Upper lobe of right lung (tissue), 1 donor: ENCODE results near the gene CAPS. TPM values are rescaled to one million over a fixed set of nuclear protein-coding genes. Genes with fewer than 3 reads are reported as not detected.

Experiments used
- ATAC-seq: fragments of 200-7000 bp; cut with Tn5 transposase; one replicate; pipeline ENCODE4 v1.9.1; 2020; ENCODE audit warnings: mild to moderate bottlenecking, moderate library complexity
- DNase-seq: peaks from one replicate; pipeline ENCODE4 v3.0.0-alpha.2; 2020
- H3K27ac ChIP-seq: fragments of 200-600 bp; one replicate; pipeline ENCODE4 v1.8.0; 2022
- H3K27me3 ChIP-seq: fragments of 200-600 bp; one replicate; pipeline ENCODE4 v1.8.0; 2022; ENCODE audit warnings: mild to moderate bottlenecking
- H3K36me3 ChIP-seq: fragments of 200-600 bp; one replicate; pipeline ENCODE4 v1.8.0; 2022
- H3K4me1 ChIP-seq: fragments of 200-600 bp; one replicate; pipeline ENCODE4 v1.8.0; 2022
- H3K4me3 ChIP-seq: fragments of 200-600 bp; one replicate; pipeline ENCODE4 v1.8.0; 2022; ENCODE audit warnings: mild to moderate bottlenecking
- H3K9me3 ChIP-seq: fragments of 200-600 bp; one replicate; pipeline ENCODE4 v1.8.0; 2022
- CTCF ChIP-seq: fragments of 200-600 bp; IDR thresholded peaks from one replicate; pipeline ENCODE4 v1.8.0; 2022; ENCODE audit warnings: antibody characterized with exemption
- intact Hi-C: fragments of 100-400 bp; cut with DNase I; formaldehyde crosslinking; loops from one replicate; pipeline ENCODE4 v1.11.0; 2022
- total RNA-seq: library from RNA; stranded (reverse); fragmentation: NEBNext Ultra II Directional; extraction: Animal tissue kit (Norgen Biotek cat#: 25700); gene quantifications from one replicate; pipeline ENCODE4 v1.2.1, GENCODE V29; 2021
- donor health status: DM: no; HTN: yes; CAD: no; lungs with severe emphysema.

Gene CAPS
- total RNA-seq, 1 donor from 2014 or later: 12.5 TPM

- Histone ChIP-seq H3K4me3 (no peak overlapping the region), H3K4me1 (no peaks in the 10 kb centered on the region), H3K36me3 (peaks cover 79% of the 10 kb centered on the region), H3K9me3 (no peaks in the 10 kb centered on the region), H3K27ac (no peak overlapping the region), H3K27me3 (no peaks in the 10 kb centered on the region)
- DNase-seq (no peak), ATAC-seq (no peak)
- intact Hi-C loops: no loop called here
- no peak for TF ChIP-seq CTCF
Measured at GRCh38 chr19:5918463-5919079, 4.5 kb downstream of the CAPS start.

- Histone ChIP-seq H3K27me3 (no peaks in the 10 kb centered on the region), H3K36me3 (peaks cover 100% of the 10 kb centered on the region), H3K9me3 (no peaks in the 10 kb centered on the region), H3K4me3 (no peak overlapping the region), H3K4me1 (no peaks in the 10 kb centered on the region), H3K27ac (no peak overlapping the region)
- no peak for TF ChIP-seq CTCF
- intact Hi-C loops: no loop called here
- ATAC-seq (no peak), DNase-seq (no peak)
Measured at GRCh38 chr19:5921516-5922160, 7.6 kb downstream of the CAPS start.

- Histone ChIP-seq H3K27me3 (no peaks in the 10 kb centered on the region), H3K9me3 (no peaks in the 10 kb centered on the region), H3K4me3 (no peak overlapping the region), H3K27ac (no peak overlapping the region), H3K4me1 (no peaks in the 10 kb centered on the region), H3K36me3 (peaks cover 100% of the 10 kb centered on the region)
- TF ChIP-seq CTCF: no peak
- DNase-seq (no peak), ATAC-seq (no peak)
- intact Hi-C loops: no loop called here
Measured at GRCh38 chr19:5922161-5922545, 8.1 kb downstream of the CAPS start.

- ATAC-seq (no peak), DNase-seq (no peak)
- no peaks in the 10 kb centered on the region for H3K9me3 ChIP-seq
- intact Hi-C loops: no loop called here
- no peak overlapping the region for H3K27ac ChIP-seq
- H3K4me3 ChIP-seq: no peak overlapping the region
- no peak for TF ChIP-seq CTCF
- no peaks in the 10 kb centered on the region for H3K27me3 ChIP-seq
- no peaks in the 10 kb centered on the region for H3K4me1 ChIP-seq
- peaks cover 100% of the 10 kb centered on the region for H3K36me3 ChIP-seq
Measured at GRCh38 chr19:5923356-5923755, 9.3 kb downstream of the CAPS start.

GRCh38 chr19:5925830-5926427 lies 11.9 kb downstream of the CAPS start:
- no peaks in the 10 kb centered on the region for H3K4me1 ChIP-seq
- no peak overlapping the region for H3K4me3 ChIP-seq
- TF ChIP-seq CTCF: no peak
- H3K27me3 ChIP-seq: no peaks in the 10 kb centered on the region
- intact Hi-C loops: no loop called here
- H3K27ac ChIP-seq: no peak overlapping the region
- no peaks in the 10 kb centered on the region for H3K9me3 ChIP-seq
- H3K36me3 ChIP-seq: peaks cover 100% of the 10 kb centered on the region
- ATAC-seq (no peak), DNase-seq (no peak)
